ENCODE data around the gene JAZF1.

Gene JAZF1

GRCh38 chr7:28072876-28073514, 107.6 kb downstream of the JAZF1 start:
- TF ChIP-seq CTCF (IDR thresholded peaks at IDR 0.05) = no peak
- Histone ChIP-seq H3K36me3 (no peaks in the 10 kb centered on the region), H3K27ac (no peak overlapping the region), H3K9me3 (no peaks in the 10 kb centered on the region), H3K4me3 (ENCODE audit: low read depth in 1 of 2, low read length in 1 of 2) (no peak overlapping the region), H3K27me3 (no peaks in the 10 kb centered on the region), H3K4me1 (ENCODE audit: control insufficient read depth in 1 of 2, insufficient read depth in 1 of 2, low read depth in 1 of 2, low read length in 1 of 2) (peaks cover 4 to 6% of the 10 kb centered on the region in 2 experiments)

- Histone ChIP-seq H3K9me3 (no peaks in the 10 kb centered on the region), H3K27ac (no peak overlapping the region), H3K4me3 (ENCODE audit: low read depth in 1 of 2, low read length in 1 of 2) (no peak overlapping the region), H3K4me1 (ENCODE audit: control insufficient read depth in 1 of 2, insufficient read depth in 1 of 2, low read depth in 1 of 2, low read length in 1 of 2) (no peaks in the 10 kb centered on the region), H3K27me3 (no peaks in the 10 kb centered on the region), H3K36me3 (no peaks in the 10 kb centered on the region)
- no peak for TF ChIP-seq CTCF (IDR thresholded peaks at IDR 0.05)
Observed at GRCh38 chr7:28071570-28071969, 109.0 kb downstream of the JAZF1 start.

- H3K27ac ChIP-seq = no peak overlapping the region
- H3K4me3 ChIP-seq (ENCODE audit: low read depth in 1 of 2, low read length in 1 of 2) = no peak overlapping the region
- H3K4me1 ChIP-seq (ENCODE audit: control insufficient read depth in 1 of 2, insufficient read depth in 1 of 2, low read depth in 1 of 2, low read length in 1 of 2) = peaks cover 0 to 4% of the 10 kb centered on the region in 2 experiments
- H3K27me3 ChIP-seq = no peaks in the 10 kb centered on the region
- no peaks in the 10 kb centered on the region for H3K36me3 ChIP-seq
- TF ChIP-seq CTCF (IDR thresholded peaks at IDR 0.05) = no peak
- no peaks in the 10 kb centered on the region for H3K9me3 ChIP-seq
Observed at GRCh38 chr7:28070297-28071055, 110.1 kb downstream of the JAZF1 start.

GRCh38 chr7:28069807-28070206, 110.8 kb downstream of the JAZF1 start:
- TF ChIP-seq CTCF (IDR thresholded peaks at IDR 0.05) = no peak
- peaks cover 7 to 10% of the 10 kb centered on the region in 2 experiments for H3K4me1 ChIP-seq (ENCODE audit: control insufficient read depth in 1 of 2, insufficient read depth in 1 of 2, low read depth in 1 of 2, low read length in 1 of 2)
- H3K9me3 ChIP-seq = no peaks in the 10 kb centered on the region
- H3K36me3 ChIP-seq = no peaks in the 10 kb centered on the region
- no peaks in the 10 kb centered on the region for H3K27me3 ChIP-seq
- H3K4me3 ChIP-seq (ENCODE audit: low read depth in 1 of 2, low read length in 1 of 2) = no peak overlapping the region
- no peak overlapping the region for H3K27ac ChIP-seq

- Histone ChIP-seq H3K4me1 (ENCODE audit: control insufficient read depth in 1 of 2, insufficient read depth in 1 of 2, low read depth in 1 of 2, low read length in 1 of 2) (peaks cover 11 to 15% of the 10 kb centered on the region in 2 experiments), H3K27me3 (no peaks in the 10 kb centered on the region), H3K27ac (no peak overlapping the region), H3K9me3 (no peaks in the 10 kb centered on the region), H3K36me3 (no peaks in the 10 kb centered on the region), H3K4me3 (ENCODE audit: low read depth in 1 of 2, low read length in 1 of 2) (no peak overlapping the region)
- TF ChIP-seq CTCF (IDR thresholded peaks at IDR 0.05) = no peak
Observed at GRCh38 chr7:28069388-28069787, 111.2 kb downstream of the JAZF1 start.
